ENCODE measurements around the gene TRAPPC11. TPM values are rescaled to one million over a fixed set of nuclear protein-coding genes. Genes with fewer than 3 reads are reported as not detected.

The TRAPPC11 gene
- total and polyA plus RNA-seq, 8 donors: 10.6 to 173 (median 48.4) TPM

- Histone ChIP-seq H3K9me3 (no peaks in the 10 kb centered on the region), H3K4me1 (peaks cover 0 to 4% (median under 1%) of the 10 kb centered on the region in 4 donors), H3K36me3 (no peaks in the 10 kb centered on the region), H3K27ac (no peak overlapping the region), H3K27me3 (no peaks in the 10 kb centered on the region), H3K4me3 (no peak overlapping the region)
- DNase-seq: peak in 1 of 2 donors; percentile 18
- no peak for TF ChIP-seq EP300 (IDR thresholded peaks at IDR 0.05)
- intact Hi-C loops (cut with DNase I; ENCODE audit: low total_unique reads): no loop called here
- 67 to 88% (median 74%) methylated on average over 22 of the region's 22 CpGs for WGBS, 5 donors
Measured at GRCh38 chr4:183728223-183729068, 69.4 kb downstream of the TRAPPC11 start.

- H3K9me3 ChIP-seq: no peaks in the 10 kb centered on the region
- DNase-seq: no peak
- no peak overlapping the region for H3K4me3 ChIP-seq
- no peaks in the 10 kb centered on the region for H3K36me3 ChIP-seq
- no peaks in the 10 kb centered on the region for H3K27me3 ChIP-seq
- WGBS, 5 donors: 83 to 94% (median 86%) methylated on average over 5 of the region's 5 CpGs
- H3K27ac ChIP-seq: no peak overlapping the region
- H3K4me1 ChIP-seq: no peaks in the 10 kb centered on the region
- intact Hi-C loops (cut with DNase I; ENCODE audit: low total_unique reads): no loop called here
- TF ChIP-seq EP300 (IDR thresholded peaks at IDR 0.05) (no peak), POLR2AphosphoS5 (IDR thresholded peaks at IDR 0.05) (no peak), POLR2A (IDR thresholded peaks at IDR 0.05) (no peak), CTCF (IDR thresholded peaks at IDR 0.05) (no peak)
Measured at GRCh38 chr4:183729069-183729406, 69.9 kb downstream of the TRAPPC11 start.

- intact Hi-C loops (cut with DNase I; ENCODE audit: low total_unique reads): no loop called here
- no peak overlapping the region for H3K27ac ChIP-seq
- H3K9me3 ChIP-seq: no peaks in the 10 kb centered on the region
- H3K27me3 ChIP-seq: no peaks in the 10 kb centered on the region
- TF ChIP-seq POLR2AphosphoS5 (IDR thresholded peaks at IDR 0.05) (no peak), POLR2A (IDR thresholded peaks at IDR 0.05) (no peak), EP300 (IDR thresholded peaks at IDR 0.05) (no peak), CTCF (IDR thresholded peaks at IDR 0.05) (no peak)
- H3K4me3 ChIP-seq: no peak overlapping the region
- H3K36me3 ChIP-seq: no peaks in the 10 kb centered on the region
- WGBS, 5 donors: 68 to 83% (median 72%) methylated on average over 13 of the region's 13 CpGs
- DNase-seq: peak in 1 of 2 donors; percentile 12
- H3K4me1 ChIP-seq: no peaks in the 10 kb centered on the region
Measured at GRCh38 chr4:183729430-183730328, 70.6 kb downstream of the TRAPPC11 start.

GRCh38 chr4:183732296-183732695 lies 73.2 kb downstream of the TRAPPC11 start:
- Histone ChIP-seq H3K27ac (no peak overlapping the region), H3K36me3 (no peaks in the 10 kb centered on the region), H3K4me1 (no peaks in the 10 kb centered on the region), H3K9me3 (no peaks in the 10 kb centered on the region), H3K27me3 (no peaks in the 10 kb centered on the region), H3K4me3 (no peak overlapping the region)
- TF ChIP-seq POLR2A (IDR thresholded peaks at IDR 0.05): no peak
- no peak for TF ChIP-seq EP300 (IDR thresholded peaks at IDR 0.05)
- no peak for TF ChIP-seq POLR2AphosphoS5 (IDR thresholded peaks at IDR 0.05)
- TF ChIP-seq CTCF (IDR thresholded peaks at IDR 0.05): no peak
- 86 to 91% (median 89%) methylated on average over 8 of the region's 8 CpGs for WGBS, 5 donors
- no peak for DNase-seq
- intact Hi-C loops (cut with DNase I; ENCODE audit: low total_unique reads): no loop called here

All from stomach (tissue), 9 donors.